K562 (cell line): ENCODE results near the gene MYLK4. TPM values are rescaled to one million over a fixed set of nuclear protein-coding genes. Genes with fewer than 3 reads are reported as not detected.

Experiments
- ATF7 ChIP-seq: fragments of 450-650 bp; IDR thresholded peaks from 2 replicates; pipeline ENCODE4 v1.7.1; 2014; ENCODE audit warnings: mild to moderate bottlenecking, moderate library complexity
- CBFA2T3 ChIP-seq: fragments of 450-650 bp; IDR thresholded peaks from 2 replicates; pipeline ENCODE4 v1.6.1; 2017
- E2F3 ChIP-seq: fragments of 250-450 bp; sonication (Bioruptor Pico); IDR thresholded peaks from 2 replicates; pipeline ENCODE4 v1.4.0; 2020; ENCODE audit warnings: mild to moderate bottlenecking
- ESRRA ChIP-seq: fragments of 450-650 bp; IDR thresholded peaks from 2 replicates; pipeline ENCODE4 v1.6.1; 2014; ENCODE audit warnings: low read depth, mild to moderate bottlenecking, moderate library complexity, borderline replicate concordance
- PHTF2 ChIP-seq: fragments of 250-450 bp; sonication (Bioruptor Pico); IDR thresholded peaks from 2 replicates; pipeline ENCODE4 v1.5.0; 2021; ENCODE audit warnings: mild to moderate bottlenecking
- SLC30A9 ChIP-seq: fragments of 250-450 bp; sonication (Bioruptor Pico); IDR thresholded peaks from 2 replicates; pipeline ENCODE4 v1.8.0; 2022; ENCODE audit warnings: mild to moderate bottlenecking, moderate library complexity
- SMAD4 ChIP-seq: fragments of 250-450 bp; sonication (Bioruptor Pico); conservative IDR thresholded peaks from 2 replicates; pipeline ENCODE4 v1.8.0; 2021; ENCODE audit warnings: inconsistent platforms, mild to moderate bottlenecking, moderate library complexity
- STAT5A ChIP-seq: IDR thresholded peaks from 2 replicates; pipeline ENCODE4 v1.6.1; 2012; ENCODE audit warnings: low read length, inconsistent platforms, borderline replicate concordance
- TCF7 ChIP-seq: sonication (generic); IDR thresholded peaks from 2 replicates; pipeline ENCODE4 v1.6.1; 2016; ENCODE audit warnings: antibody characterized with exemption, borderline replicate concordance
- ZBED1 ChIP-seq: IDR thresholded peaks from 2 replicates; pipeline ENCODE4 v1.6.1; 2014
- ZNF24 ChIP-seq: fragments of 450-650 bp; IDR thresholded peaks from 2 replicates; pipeline ENCODE4 v1.6.1; 2016
- ZNF79 ChIP-seq: fragments of 250-450 bp; sonication (Bioruptor Pico); IDR thresholded peaks from 2 replicates; pipeline ENCODE4 v1.4.0; 2020; ENCODE audit warnings: low read depth, mild to moderate bottlenecking, moderate library complexity
- polyA plus RNA-seq, 8 experiments: library from polyadenylated mRNA; depleted of rRNA in 4 of 8; stranded (reverse) in 5 of 8; unstranded in 3 of 8; fragments of >200 nt; fragmentation: Nextera tagmentation in 2 of 8; fragmentation: Illumina TruSeq in 1 of 8; extraction: Ambion mirVana in 2 of 8; extraction: Trizol in 1 of 8; gene quantifications; 2 replicates each; pipeline versions ENCODE4 v1.2.1 to v1.2.3, GENCODE V29; 2011 to 2014; ENCODE audit warnings: inconsistent platforms in 1 of 8, missing spikeins in 1 of 8
- total RNA-seq, 7 experiments: library from RNA; depleted of rRNA in 6 of 7; stranded (reverse); fragments of >200 nt in 6 of 7; fragmentation: Illumina TruSeq in 2 of 7; extraction: Trizol in 2 of 7; gene quantifications; 2 replicates each; pipeline versions ENCODE4 v1.2.1 to v1.2.3, GENCODE V29; 2011 to 2021; ENCODE audit warnings: low replicate concordance in 1 of 7
- TF ChIP-seq, protein P1 (sequence below), 2 experiments: fragments of 450-650 bp in 1 of 2; sonication (generic) in 1 of 2; formaldehyde crosslinking in 1 of 2; IDR thresholded peaks; 2 replicates each; pipeline versions ENCODE4 v1.7.1 to v1.9.0; 2016 to 2022; ENCODE audit warnings: inconsistent platforms in 1 of 2, mild to moderate bottlenecking in 1 of 2, missing genetic modification reagents in 1 of 2
- TF ChIP-seq, protein P2 (sequence below), 2 experiments: IDR thresholded peaks; 2 replicates each; pipeline ENCODE4 v1.6.1; 2011; ENCODE audit warnings: borderline replicate concordance in 1 of 2, control low read depth in 1 of 2, low read depth in 1 of 2, low read length in 1 of 2, mild to moderate bottlenecking in 1 of 2, mixed read lengths in 1 of 2, moderate library complexity in 1 of 2; ENCODE audit not compliant: insufficient read depth in 1 of 2, insufficient read length in 1 of 2, poor library complexity in 1 of 2, severe bottlenecking in 1 of 2; ENCODE audit errors: extremely low read depth in 1 of 2

MYLK4 gene
- total and polyA plus RNA-seq, 9 of the 15 experiments (the other 6 are each of a cell fraction or from before 2014, with no cell fraction given): 0.01 to 0.15 (median 0.06) TPM

DNA sequence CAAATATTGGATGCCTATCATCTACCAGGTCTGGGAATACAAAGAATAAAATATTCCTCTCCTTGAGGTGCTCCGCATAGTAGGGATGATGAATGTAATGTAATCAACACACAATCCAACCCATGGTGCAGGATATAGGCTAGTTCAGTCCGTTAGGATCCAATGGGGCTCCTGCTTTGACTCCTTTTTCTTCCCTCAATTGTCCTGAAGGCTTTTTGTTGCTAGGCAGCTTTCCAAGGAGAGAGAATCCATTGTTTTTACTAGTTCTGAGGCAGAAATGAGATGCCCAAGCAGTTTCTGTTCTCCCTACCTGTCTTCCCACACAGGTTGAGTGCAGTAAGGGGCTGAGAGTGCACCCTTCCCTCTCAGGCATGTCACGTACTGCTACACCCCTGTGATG lies 26.5 kb upstream of the MYLK4 start (continued):
- TF ChIP-seq, protein P1, sequence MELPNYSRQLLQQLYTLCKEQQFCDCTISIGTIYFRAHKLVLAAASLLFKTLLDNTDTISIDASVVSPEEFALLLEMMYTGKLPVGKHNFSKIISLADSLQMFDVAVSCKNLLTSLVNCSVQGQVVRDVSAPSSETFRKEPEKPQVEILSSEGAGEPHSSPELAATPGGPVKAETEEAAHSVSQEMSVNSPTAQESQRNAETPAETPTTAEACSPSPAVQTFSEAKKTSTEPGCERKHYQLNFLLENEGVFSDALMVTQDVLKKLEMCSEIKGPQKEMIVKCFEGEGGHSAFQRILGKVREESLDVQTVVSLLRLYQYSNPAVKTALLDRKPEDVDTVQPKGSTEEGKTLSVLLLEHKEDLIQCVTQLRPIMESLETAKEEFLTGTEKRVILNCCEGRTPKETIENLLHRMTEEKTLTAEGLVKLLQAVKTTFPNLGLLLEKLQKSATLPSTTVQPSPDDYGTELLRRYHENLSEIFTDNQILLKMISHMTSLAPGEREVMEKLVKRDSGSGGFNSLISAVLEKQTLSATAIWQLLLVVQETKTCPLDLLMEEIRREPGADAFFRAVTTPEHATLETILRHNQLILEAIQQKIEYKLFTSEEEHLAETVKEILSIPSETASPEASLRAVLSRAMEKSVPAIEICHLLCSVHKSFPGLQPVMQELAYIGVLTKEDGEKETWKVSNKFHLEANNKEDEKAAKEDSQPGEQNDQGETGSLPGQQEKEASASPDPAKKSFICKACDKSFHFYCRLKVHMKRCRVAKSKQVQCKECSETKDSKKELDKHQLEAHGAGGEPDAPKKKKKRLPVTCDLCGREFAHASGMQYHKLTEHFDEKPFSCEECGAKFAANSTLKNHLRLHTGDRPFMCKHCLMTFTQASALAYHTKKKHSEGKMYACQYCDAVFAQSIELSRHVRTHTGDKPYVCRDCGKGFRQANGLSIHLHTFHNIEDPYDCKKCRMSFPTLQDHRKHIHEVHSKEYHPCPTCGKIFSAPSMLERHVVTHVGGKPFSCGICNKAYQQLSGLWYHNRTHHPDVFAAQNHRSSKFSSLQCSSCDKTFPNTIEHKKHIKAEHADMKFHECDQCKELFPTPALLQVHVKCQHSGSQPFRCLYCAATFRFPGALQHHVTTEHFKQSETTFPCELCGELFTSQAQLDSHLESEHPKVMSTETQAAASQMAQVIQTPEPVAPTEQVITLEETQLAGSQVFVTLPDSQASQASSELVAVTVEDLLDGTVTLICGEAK (IDR thresholded peaks at IDR 0.05): no peak
- TF ChIP-seq, protein P1 (CRISPR knock-in tag; IDR thresholded peaks at IDR 0.05): no peak
- no peak for TF ChIP-seq TCF7
- no peak for TF ChIP-seq ZNF24
- TF ChIP-seq, protein P2, sequence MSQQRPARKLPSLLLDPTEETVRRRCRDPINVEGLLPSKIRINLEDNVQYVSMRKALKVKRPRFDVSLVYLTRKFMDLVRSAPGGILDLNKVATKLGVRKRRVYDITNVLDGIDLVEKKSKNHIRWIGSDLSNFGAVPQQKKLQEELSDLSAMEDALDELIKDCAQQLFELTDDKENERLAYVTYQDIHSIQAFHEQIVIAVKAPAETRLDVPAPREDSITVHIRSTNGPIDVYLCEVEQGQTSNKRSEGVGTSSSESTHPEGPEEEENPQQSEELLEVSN (IDR thresholded peaks at IDR 0.05; ENCODE audit: borderline replicate concordance in 1 of 2, extremely low read depth in 1 of 2, insufficient read depth in 1 of 2, insufficient read length in 1 of 2, low read depth in 1 of 2, low read length in 1 of 2, poor library complexity in 1 of 2, severe bottlenecking in 1 of 2): no peak
- TF ChIP-seq PHTF2 (CRISPR knock-in tag): no peak
- TF ChIP-seq ESRRA: no peak
- no peak for TF ChIP-seq SMAD4
- no peak for TF ChIP-seq STAT5A
- TF ChIP-seq ZNF79 (CRISPR knock-in tag): no peak
- no peak for TF ChIP-seq ZBED1
- no peak for TF ChIP-seq E2F3 (CRISPR knock-in tag)
- no peak for TF ChIP-seq ATF7
- no peak for TF ChIP-seq SLC30A9 (CRISPR knock-in tag)
- TF ChIP-seq CBFA2T3: no peak
- TF ChIP-seq, all 486 proteins: peak for 0
